Ovary (tissue), 3 donors: ENCODE data around the gene CTNND2.

Experiments used
- CTCF ChIP-seq, 3 donors: fragments of 450-650 bp in 2 of 3; fragments of 200-600 bp in 1 of 3; IDR thresholded peaks; one replicate each; pipeline versions ENCODE4 v1.5.1 to v1.8.0; 2016 to 2022; ENCODE audit warnings: antibody characterized with exemption in 3 of 3, mild to moderate bottlenecking in 1 of 3
- POLR2A ChIP-seq: fragments of 450-650 bp; IDR thresholded peaks from one replicate; pipeline ENCODE4 v1.6.1; 2017; ENCODE audit warnings: antibody characterized with exemption, mild to moderate bottlenecking, moderate library complexity
- donor health status: DM: no; HTN: no; CAD: no.

GRCh38 chr5:11012295-11012694 lies 892.0 kb downstream of the CTNND2 start:
- TF ChIP-seq POLR2A (no peak), CTCF (IDR thresholded peaks at IDR 0.05) (no peak)
